WTC11 (cell line): ENCODE measurements around the gene ENTHD1.

Source experiments
- CTCF ChIP-seq: fragments of 200-600 bp; IDR thresholded peaks from 2 replicates; pipeline ENCODE4 v1.8.0; 2022; ENCODE audit warnings: antibody characterized with exemption
- IRF2 ChIP-seq: sonication (generic); formaldehyde crosslinking; IDR thresholded peaks from 2 replicates; pipeline ENCODE4 v1.8.0; 2022; ENCODE audit warnings: low read depth, missing genetic modification reagents, borderline replicate concordance
- NFYB ChIP-seq: sonication (generic); formaldehyde crosslinking; conservative IDR thresholded peaks from 2 replicates; pipeline ENCODE4 v1.8.0; 2022; ENCODE audit warnings: low read depth, missing genetic modification reagents
- RELA ChIP-seq: sonication (generic); formaldehyde crosslinking; IDR thresholded peaks from 2 replicates; pipeline ENCODE4 v1.8.1; 2022; ENCODE audit warnings: missing genetic modification reagents, mild to moderate bottlenecking, borderline replicate concordance
- TF ChIP-seq, protein P1 (sequence below): sonication (generic); formaldehyde crosslinking; IDR thresholded peaks from 2 replicates; pipeline ENCODE4 v1.8.0; 2022; ENCODE audit warnings: mild to moderate bottlenecking, missing genetic modification reagents

GRCh38 chr22:39895682-39896081, 2.1 kb upstream of the ENTHD1 start:
- TF ChIP-seq CTCF (no peak), RELA (CRISPR knock-in tag) (no peak), NFYB (CRISPR knock-in tag) (no peak), IRF2 (CRISPR knock-in tag) (no peak)
- TF ChIP-seq, protein P1, sequence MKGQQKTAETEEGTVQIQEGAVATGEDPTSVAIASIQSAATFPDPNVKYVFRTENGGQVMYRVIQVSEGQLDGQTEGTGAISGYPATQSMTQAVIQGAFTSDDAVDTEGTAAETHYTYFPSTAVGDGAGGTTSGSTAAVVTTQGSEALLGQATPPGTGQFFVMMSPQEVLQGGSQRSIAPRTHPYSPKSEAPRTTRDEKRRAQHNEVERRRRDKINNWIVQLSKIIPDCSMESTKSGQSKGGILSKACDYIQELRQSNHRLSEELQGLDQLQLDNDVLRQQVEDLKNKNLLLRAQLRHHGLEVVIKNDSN = no peak
